ENCODE measurements around the gene MRPL1.

GRCh38 chr4:77956917-77957316 is 94.3 kb downstream of the MRPL1 start:
- TF ChIP-seq CTCF (IDR thresholded peaks at IDR 0.05; ENCODE audit: low read depth, low read length) (no peak), POLR2A (IDR thresholded peaks at IDR 0.05; ENCODE audit: extremely low read depth, insufficient read length) (no peak), MAX (IDR thresholded peaks at IDR 0.05; ENCODE audit: low read depth, low read length) (no peak)

Data from NB4 (cell line).